GM10847 (cell line): ENCODE results near the gene HAS3.

Experiments used
- POLR2A ChIP-seq: IDR thresholded peaks from 2 replicates; pipeline ENCODE4 v1.6.1; 2011; ENCODE audit not compliant: insufficient read length; ENCODE audit errors: extremely low read depth

HAS3 gene

DNA sequence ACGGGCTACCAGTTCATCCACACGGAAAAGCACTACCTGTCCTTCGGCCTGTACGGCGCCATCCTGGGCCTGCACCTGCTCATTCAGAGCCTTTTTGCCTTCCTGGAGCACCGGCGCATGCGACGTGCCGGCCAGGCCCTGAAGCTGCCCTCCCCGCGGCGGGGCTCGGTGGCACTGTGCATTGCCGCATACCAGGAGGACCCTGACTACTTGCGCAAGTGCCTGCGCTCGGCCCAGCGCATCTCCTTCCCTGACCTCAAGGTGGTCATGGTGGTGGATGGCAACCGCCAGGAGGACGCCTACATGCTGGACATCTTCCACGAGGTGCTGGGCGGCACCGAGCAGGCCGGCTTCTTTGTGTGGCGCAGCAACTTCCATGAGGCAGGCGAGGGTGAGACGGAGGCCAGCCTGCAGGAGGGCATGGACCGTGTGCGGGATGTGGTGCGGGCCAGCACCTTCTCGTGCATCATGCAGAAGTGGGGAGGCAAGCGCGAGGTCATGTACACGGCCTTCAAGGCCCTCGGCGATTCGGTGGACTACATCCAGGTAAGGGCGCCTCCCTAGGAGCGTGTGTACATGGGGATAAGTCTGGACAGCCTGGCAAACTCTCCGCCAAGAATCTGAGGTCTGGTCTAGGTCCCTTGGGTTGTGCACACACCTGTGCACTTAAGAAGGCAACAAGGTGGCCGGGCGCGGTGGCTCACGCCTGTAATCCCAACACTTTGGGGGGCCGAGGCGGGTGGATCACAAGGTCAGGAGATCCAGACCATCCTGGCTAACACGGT is 4.2 kb downstream of the HAS3 start:
- no peak for TF ChIP-seq POLR2A

DNA sequence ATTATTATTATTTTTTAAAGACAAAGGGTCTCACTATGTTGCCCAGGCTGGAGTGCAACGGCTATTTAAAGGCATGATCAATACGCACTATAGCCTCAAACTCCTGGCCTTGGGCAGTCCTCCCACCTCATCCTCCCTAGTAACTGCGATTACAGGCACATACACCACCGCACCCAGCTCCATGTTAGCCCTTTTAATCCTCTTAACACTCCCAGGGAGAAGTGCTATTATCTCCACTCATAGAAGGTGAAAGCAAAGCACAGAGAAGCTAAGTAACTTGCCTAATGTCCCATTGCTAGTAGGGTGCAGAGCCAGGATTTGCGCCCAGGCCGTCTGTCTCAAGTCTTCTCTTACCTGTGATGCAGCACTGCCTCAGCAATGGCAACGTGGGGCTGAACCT is 5.0 kb downstream of the HAS3 start:
- TF ChIP-seq POLR2A = no peak

DNA sequence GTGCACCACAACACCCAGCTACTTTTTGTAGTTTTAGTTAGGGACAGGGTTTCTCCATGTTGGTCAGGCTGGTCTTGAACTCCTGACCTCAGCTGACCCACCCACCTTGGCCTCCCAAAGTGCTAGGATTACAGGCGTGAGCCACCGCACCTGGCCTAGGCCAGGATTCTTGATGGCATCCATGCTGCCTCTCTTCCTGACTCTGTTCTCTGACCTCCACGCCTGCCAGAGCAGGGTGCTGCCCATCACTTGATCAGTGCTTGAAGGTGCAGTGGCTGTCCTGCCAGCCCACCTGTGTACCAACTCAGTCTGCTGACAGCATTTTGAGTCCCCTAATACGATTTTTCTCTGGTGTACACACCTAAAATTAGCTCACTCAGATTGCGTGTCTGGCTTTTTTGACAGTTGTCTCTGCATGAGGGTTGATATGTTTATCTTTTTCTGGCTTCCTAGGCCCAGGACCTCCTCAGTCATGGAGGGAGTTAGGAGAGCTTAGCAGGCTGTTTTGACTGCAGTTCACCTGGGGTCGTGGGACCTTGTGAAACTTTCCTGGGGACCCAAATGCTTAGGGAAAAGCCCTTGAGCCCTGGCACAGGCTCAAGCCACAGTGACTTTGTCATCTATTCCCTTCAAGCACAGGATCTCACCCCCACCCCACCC is 5.9 kb downstream of the HAS3 start:
- no peak for TF ChIP-seq POLR2A

DNA sequence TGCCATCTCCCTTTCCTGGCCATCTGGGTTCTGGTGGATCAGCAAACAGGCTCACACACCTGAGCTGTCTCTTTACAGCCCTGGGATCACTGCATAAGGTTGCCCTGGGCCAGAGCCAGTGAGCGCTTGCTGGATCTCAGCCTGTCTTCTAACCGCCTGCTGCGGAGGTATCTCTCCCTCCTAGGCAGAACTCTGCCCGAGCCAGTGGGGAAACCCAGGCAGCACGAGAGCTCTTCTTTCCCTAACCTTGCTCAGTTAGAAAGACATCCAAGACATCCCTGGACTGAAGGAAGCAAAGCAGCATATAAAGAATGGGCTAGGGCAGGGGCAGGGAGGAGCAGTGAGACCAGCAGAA is 6.4 kb downstream of the HAS3 start:
- TF ChIP-seq POLR2A = no peak

DNA sequence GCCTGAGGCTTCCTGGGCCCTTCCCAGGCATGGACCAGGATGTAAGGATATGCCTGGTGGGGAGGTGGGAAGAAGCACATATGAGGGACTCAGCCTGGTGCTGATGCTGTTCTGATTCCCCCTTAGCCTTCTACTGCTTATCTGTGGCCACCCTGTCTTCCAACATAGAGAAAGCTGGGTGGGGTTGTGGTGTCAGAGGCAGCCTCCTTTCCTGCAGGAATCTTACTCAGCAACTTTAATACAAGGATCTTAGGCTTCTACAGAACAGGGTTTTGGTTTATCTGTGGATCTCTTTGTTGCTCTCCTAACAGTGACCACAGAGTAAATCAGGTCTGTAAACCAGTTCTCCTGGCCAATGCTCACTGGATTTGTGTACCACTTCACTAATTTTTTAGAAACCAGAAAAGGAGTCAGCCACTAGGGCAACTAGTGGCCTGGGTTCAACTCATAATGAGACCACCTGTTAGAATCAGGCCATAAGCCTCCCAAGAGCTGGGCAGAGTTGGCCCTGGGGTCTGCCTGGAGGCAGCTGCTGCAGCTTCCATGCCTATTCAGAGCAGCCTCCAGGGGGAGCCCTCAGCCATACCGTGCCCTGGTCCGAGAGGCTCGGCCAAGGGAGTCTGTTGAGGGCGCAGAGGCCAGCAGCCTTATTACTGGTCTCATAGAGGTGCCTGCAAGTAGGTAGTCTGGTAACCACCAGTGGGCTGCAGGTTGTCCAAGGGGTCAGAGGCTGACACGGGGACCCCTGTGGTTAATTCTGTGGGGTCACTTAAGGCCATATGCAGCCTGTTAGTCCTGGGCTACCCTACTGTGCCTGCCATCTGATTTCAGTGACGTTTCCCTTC is 7.1 kb downstream of the HAS3 start:
- TF ChIP-seq POLR2A = no peak

DNA sequence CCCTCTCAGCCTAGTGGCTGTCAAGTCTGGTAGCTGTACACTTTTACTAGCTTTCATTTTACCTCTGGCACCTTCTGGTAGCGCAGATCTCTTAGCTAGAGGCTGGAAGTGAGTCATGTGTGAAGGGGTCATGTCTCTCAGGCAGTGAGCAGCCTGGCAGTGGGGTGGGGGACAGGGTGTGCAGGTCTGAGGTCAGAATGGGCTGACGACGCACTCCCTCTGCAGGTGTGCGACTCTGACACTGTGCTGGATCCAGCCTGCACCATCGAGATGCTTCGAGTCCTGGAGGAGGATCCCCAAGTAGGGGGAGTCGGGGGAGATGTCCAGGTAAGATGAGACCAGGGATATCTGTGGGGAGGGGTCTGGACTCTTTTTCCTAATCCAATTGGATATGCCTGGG is 7.8 kb downstream of the HAS3 start:
- TF ChIP-seq POLR2A = no peak

DNA sequence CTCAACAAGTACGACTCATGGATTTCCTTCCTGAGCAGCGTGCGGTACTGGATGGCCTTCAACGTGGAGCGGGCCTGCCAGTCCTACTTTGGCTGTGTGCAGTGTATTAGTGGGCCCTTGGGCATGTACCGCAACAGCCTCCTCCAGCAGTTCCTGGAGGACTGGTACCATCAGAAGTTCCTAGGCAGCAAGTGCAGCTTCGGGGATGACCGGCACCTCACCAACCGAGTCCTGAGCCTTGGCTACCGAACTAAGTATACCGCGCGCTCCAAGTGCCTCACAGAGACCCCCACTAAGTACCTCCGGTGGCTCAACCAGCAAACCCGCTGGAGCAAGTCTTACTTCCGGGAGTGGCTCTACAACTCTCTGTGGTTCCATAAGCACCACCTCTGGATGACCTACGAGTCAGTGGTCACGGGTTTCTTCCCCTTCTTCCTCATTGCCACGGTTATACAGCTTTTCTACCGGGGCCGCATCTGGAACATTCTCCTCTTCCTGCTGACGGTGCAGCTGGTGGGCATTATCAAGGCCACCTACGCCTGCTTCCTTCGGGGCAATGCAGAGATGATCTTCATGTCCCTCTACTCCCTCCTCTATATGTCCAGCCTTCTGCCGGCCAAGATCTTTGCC is 9.0 kb downstream of the HAS3 start:
- TF ChIP-seq POLR2A = no peak

DNA sequence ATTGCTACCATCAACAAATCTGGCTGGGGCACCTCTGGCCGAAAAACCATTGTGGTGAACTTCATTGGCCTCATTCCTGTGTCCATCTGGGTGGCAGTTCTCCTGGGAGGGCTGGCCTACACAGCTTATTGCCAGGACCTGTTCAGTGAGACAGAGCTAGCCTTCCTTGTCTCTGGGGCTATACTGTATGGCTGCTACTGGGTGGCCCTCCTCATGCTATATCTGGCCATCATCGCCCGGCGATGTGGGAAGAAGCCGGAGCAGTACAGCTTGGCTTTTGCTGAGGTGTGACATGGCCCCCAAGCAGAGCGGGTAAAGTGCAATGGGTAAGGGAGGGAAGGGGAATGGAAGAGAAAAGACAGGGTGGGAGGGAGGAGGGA is 9.5 kb downstream of the HAS3 start:
- TF ChIP-seq POLR2A = no peak

DNA sequence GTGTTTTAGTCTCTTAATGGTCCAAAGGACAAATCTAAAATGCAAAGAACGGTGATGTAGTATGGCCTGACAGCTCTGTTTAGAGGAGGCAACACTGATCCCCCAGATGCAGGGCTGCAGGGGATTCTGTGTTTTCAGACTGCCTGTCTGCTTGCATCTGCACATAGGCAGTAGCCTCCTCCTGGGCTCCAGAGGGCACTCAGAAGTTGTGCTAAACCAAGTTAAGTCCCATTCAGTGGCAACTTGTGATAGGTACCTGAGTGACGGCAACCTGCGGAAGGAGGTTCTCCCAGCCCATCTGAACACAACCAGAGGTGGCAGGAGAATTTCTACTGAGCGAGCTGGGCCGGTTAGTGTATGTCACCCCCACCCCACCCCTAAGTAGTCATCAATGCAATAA is 9.9 kb downstream of the HAS3 start:
- TF ChIP-seq POLR2A = no peak

DNA sequence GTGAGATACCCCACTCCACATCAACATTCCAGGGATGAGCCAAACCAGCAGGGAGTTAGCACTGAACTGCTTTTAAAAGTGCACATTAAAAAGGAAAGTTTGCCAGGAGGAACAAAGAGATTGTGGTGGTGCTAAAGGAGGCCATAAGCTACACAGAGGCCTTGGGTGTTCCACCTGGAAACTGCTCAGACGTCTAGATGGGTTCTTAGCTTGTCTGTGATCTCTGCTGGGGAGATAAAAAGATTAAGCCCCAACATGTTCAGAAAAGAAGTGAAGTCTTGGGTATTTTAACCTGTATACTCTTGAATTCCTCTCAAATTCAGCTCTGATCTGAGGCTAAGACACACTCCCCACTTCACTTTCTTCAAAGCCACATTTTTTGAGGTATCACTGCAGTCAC is 10.4 kb downstream of the HAS3 start:
- TF ChIP-seq POLR2A = no peak

DNA sequence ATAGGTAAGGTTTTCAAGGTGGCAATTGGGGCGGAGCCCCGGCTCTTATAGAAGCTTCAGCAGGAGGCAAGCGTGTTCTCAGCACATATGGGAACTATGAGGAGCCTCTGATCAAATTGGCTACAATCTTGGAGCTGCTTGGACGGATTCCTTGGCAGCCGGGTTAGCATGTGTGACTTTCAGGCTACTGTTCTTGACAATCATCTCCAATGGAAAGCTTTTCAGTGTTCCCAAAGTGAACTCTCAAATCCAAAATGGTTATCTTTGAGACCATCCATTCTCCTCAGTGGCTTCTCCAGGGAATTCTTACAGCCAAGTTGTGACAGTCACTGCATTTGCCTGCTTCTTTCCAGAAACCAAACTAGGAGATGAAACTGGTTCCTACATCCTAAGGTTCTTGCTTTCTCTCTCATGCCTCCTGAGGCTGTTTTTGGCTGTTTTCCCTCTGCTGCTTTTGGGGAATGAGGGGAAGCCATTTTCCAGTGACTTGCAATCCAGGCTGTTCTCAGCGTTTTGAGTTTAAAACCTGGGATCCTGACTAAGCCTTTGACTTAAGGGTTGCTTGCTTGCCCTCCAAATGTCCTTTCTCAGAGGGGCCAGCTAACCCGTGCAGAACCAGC is 10.9 kb downstream of the HAS3 start:
- no peak for TF ChIP-seq POLR2A

DNA sequence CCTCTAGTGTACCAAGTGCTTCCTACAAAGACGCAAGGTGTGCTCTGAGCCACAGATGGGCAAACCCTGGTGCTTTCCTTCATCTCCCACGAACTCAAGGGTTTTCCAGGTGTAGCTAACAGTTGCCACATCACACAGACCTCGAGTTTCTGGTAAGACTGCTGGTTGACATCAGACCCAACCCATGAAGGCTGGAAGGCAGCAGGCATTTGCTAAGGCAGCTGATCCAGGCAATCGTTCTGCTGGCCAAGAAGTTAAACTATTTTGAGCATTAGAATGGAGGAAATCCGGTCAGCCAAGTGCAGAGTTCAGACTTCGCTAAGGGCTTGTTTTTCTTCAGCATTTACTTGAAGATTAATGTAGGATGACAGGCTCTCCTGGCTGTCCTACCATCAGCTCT is 11.5 kb downstream of the HAS3 start:
- no peak for TF ChIP-seq POLR2A

DNA sequence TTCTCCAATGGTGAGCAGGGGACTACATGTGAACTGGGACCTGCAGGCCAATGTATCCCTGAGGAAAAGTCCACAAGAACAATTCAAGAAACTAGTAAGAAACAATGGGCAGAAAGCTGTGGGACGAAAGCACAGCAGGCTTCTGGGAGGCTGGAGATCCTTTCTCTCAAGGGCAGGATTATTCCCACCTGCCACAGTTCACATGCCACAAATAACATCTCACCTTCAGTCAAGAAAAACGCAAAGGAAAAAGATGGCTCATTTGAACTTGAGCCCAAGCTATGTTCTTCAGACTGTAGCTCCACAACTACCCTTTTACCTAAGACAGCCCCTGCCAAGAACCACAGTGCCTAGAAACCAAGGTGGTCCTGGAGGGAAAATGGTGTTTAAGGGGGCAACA is 13.0 kb downstream of the HAS3 start:
- no peak for TF ChIP-seq POLR2A

DNA sequence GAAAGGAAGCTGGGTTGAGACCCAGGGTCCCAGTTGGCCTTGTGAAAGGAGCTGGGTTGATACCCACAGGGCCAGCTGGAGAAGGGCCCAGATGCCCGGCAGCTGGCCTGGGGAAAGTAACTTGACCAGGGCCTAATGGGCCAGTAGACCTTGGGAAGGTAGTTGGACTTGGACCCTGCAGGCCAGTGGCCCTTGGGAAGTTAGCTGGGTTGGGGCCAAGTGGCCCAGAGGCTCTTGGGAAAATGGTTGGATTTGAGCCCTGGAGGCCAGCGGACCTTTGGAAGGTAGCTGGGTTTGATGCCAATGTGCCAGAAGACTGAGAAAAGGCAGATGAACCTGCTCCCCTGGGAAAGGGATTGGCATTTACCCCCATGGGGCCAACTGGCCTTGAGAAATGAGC is 13.5 kb downstream of the HAS3 start:
- TF ChIP-seq POLR2A = no peak

DNA sequence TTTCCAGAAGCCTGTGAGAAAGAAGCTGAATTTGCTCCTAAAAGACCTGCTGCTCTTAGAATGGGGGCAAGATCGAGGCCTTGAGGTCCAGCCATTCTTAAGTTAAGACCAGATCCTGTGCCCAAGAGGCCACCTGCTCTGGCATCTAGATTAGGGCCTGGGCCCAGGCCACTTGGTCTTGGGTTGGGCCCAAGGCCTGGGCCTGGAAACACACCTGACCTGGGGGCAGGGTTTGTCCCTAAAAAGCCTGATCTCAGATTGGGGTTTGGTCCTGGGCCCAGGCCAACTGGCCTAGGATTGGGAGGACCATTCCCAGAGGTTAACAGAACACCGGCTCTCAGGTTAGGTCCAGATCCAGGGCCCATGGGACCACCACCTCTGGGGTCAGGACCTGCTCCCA is 14.1 kb downstream of the HAS3 start:
- no peak for TF ChIP-seq POLR2A
